ES-I3 (cell line): ENCODE results near the gene EID2B.
A peak's percentile ranks its signal among the peaks of the same experiment; 100 is the strongest.

ENCODE experiments used
- H3K36me3 ChIP-seq: 2 replicates; pipeline ENCODE4 v1.6.1; 2013; ENCODE audit warnings: mild to moderate bottlenecking, low read length, control low read depth, moderate library complexity; ENCODE audit not compliant: insufficient read depth
- H3K4me1 ChIP-seq: 2 replicates; pipeline ENCODE4 v1.6.1; 2013; ENCODE audit warnings: mild to moderate bottlenecking, control low read depth, low read length; ENCODE audit not compliant: insufficient read depth
- H3K9ac ChIP-seq: 2 replicates; pipeline ENCODE4 v1.6.1; 2013; ENCODE audit warnings: low read depth, mild to moderate bottlenecking, low read length, moderate library complexity
- H3K9me3 ChIP-seq: 2 replicates; pipeline ENCODE4 v1.6.1; 2013; ENCODE audit warnings: mild to moderate bottlenecking, low read length, moderate library complexity; ENCODE audit not compliant: control insufficient read depth, insufficient read depth

Gene EID2B

GRCh38 chr19:39544226-39544903 lies 11.7 kb upstream of the EID2B start:
- Histone ChIP-seq H3K36me3 (no peaks in the 10 kb centered on the region), H3K4me1 (0 out of 2 replicates have a peak, but pooled peaks cover 9% of the 10 kb centered on the region), H3K9ac (no peak overlapping the region), H3K9me3 (no peaks in the 10 kb centered on the region)

GRCh38 chr19:39543477-39543857 lies 10.8 kb upstream of the EID2B start:
- H3K4me1 ChIP-seq: peaks cover 10% of the 10 kb centered on the region; the same call in 1 of the 2 replicates
- no peaks in the 10 kb centered on the region for H3K9me3 ChIP-seq
- no peaks in the 10 kb centered on the region for H3K36me3 ChIP-seq
- H3K9ac ChIP-seq: no peak overlapping the region

- Histone ChIP-seq H3K4me1 (peaks cover 12% of the 10 kb centered on the region; the same call in 1 of the 2 replicates), H3K9ac (no peak overlapping the region), H3K9me3 (no peaks in the 10 kb centered on the region), H3K36me3 (no peaks in the 10 kb centered on the region)
Observed at GRCh38 chr19:39542206-39542605, 9.6 kb upstream of the EID2B start.

GRCh38 chr19:39540333-39540673 lies 7.7 kb upstream of the EID2B start:
- no peaks in the 10 kb centered on the region for H3K9me3 ChIP-seq
- peaks cover 12% of the 10 kb centered on the region; the same call in 1 of the 2 replicates for H3K4me1 ChIP-seq
- no peaks in the 10 kb centered on the region for H3K36me3 ChIP-seq
- H3K9ac ChIP-seq: no peak overlapping the region; the same call in 1 of the 2 replicates

GRCh38 chr19:39539518-39540332 lies 7.1 kb upstream of the EID2B start, which contains the start of gene EID2:
Gene EID2, minus strand, starts transcription at chr19:39540161. Its CDS starts 82 bp downstream, at chr19:39540079.
- H3K9ac ChIP-seq: peak within 1 kb of the TSS; percentile 91
- no peaks in the 10 kb centered on the region for H3K9me3 ChIP-seq
- no peaks in the 10 kb centered on the region for H3K36me3 ChIP-seq
- peaks cover 12% of the 10 kb centered on the region; the same call in 1 of the 2 replicates for H3K4me1 ChIP-seq

- Histone ChIP-seq H3K9ac (peak overlapping the region; percentile 91), H3K36me3 (no peaks in the 10 kb centered on the region), H3K9me3 (no peaks in the 10 kb centered on the region), H3K4me1 (peaks cover 12% of the 10 kb centered on the region; the same call in 1 of the 2 replicates)
Observed at GRCh38 chr19:39539165-39539517, 6.5 kb upstream of the EID2B start.

- Histone ChIP-seq H3K9ac (no peak overlapping the region), H3K4me1 (peaks cover 3% of the 10 kb centered on the region; the same call in 1 of the 2 replicates), H3K36me3 (no peaks in the 10 kb centered on the region), H3K9me3 (no peaks in the 10 kb centered on the region)
Observed at GRCh38 chr19:39533791-39534190, 1.1 kb upstream of the EID2B start.

GRCh38 chr19:39533003-39533512 lies 406 bp upstream of the EID2B start:
- Histone ChIP-seq H3K36me3 (no peaks in the 10 kb centered on the region), H3K9ac (no peak overlapping the region), H3K4me1 (no peaks in the 10 kb centered on the region), H3K9me3 (no peaks in the 10 kb centered on the region)

- Histone ChIP-seq H3K9me3 (no peaks in the 10 kb centered on the region), H3K36me3 (no peaks in the 10 kb centered on the region), H3K4me1 (no peaks in the 10 kb centered on the region), H3K9ac (peak overlapping the region; percentile 62)
Observed at GRCh38 chr19:39531834-39532232, 819 bp downstream of the EID2B start.

GRCh38 chr19:39525205-39525604 lies 7.4 kb downstream of the EID2B start:
- Histone ChIP-seq H3K4me1 (no peaks in the 10 kb centered on the region), H3K9ac (no peak overlapping the region), H3K9me3 (no peaks in the 10 kb centered on the region; the same call in 1 of the 2 replicates), H3K36me3 (peaks cover 6% of the 10 kb centered on the region; the same call in 1 of the 2 replicates)

GRCh38 chr19:39524495-39524894 lies 8.2 kb downstream of the EID2B start:
- Histone ChIP-seq H3K9ac (no peak overlapping the region), H3K36me3 (peaks cover 6% of the 10 kb centered on the region; the same call in 1 of the 2 replicates), H3K4me1 (no peaks in the 10 kb centered on the region), H3K9me3 (no peaks in the 10 kb centered on the region; the same call in 1 of the 2 replicates)

- Histone ChIP-seq H3K9ac (no peak overlapping the region), H3K9me3 (no peaks in the 10 kb centered on the region; the same call in 1 of the 2 replicates), H3K4me1 (0 out of 2 replicates have a peak, but pooled peaks cover 2% of the 10 kb centered on the region), H3K36me3 (peaks cover 6% of the 10 kb centered on the region; the same call in 1 of the 2 replicates)
Observed at GRCh38 chr19:39520541-39521484, 11.8 kb downstream of the EID2B start.

GRCh38 chr19:39518975-39519374 lies 13.7 kb downstream of the EID2B start:
- Histone ChIP-seq H3K9me3 (no peaks in the 10 kb centered on the region; the same call in 1 of the 2 replicates), H3K4me1 (0 out of 2 replicates have a peak, but pooled peaks cover 2% of the 10 kb centered on the region), H3K36me3 (peaks cover 6% of the 10 kb centered on the region; the same call in 1 of the 2 replicates), H3K9ac (peak overlapping the region; percentile 60)
